Activated B cell treated with CpG ODN at 0.5 μM for 24 hours (primary cell): ENCODE results near the gene RBM4. TPM values are rescaled to one million over a fixed set of nuclear protein-coding genes. Genes with fewer than 3 reads are reported as not detected.

Experiments
- ATAC-seq: fragments of 200-7000 bp; cut with Tn5 transposase; one replicate; pipeline ENCODE4 v1.10.0; 2021; ENCODE audit warnings: low read depth, mild to moderate bottlenecking, moderate library complexity
- CTCF ChIA-PET: fragments of 350-600 bp; sonication (Branson Sonifier 250); formaldehyde crosslinking; loops from one replicate; lab custom pipeline; 2021; ENCODE audit warnings: antibody characterized with exemption; lab: Charles Lee
- POLR2A ChIA-PET: fragments of 350-600 bp; sonication (Branson Sonifier 250); formaldehyde crosslinking; loops from one replicate; lab custom pipeline; 2021; ENCODE audit warnings: antibody characterized with exemption; lab: Charles Lee
- DNase-seq: peaks from one replicate; pipeline ENCODE4 v3.0.0; 2022
- H3K27ac Mint-ChIP-seq: one replicate; pipeline ENCODE4 v1.8.0; 2020; ENCODE audit warnings: mixed read lengths
- H3K27me3 Mint-ChIP-seq: one replicate; pipeline ENCODE4 v1.8.0; 2021; ENCODE audit warnings: mixed read lengths
- H3K36me3 Mint-ChIP-seq: one replicate; pipeline ENCODE4 v1.8.0; 2021; ENCODE audit warnings: low read depth, mixed read lengths
- H3K4me1 Mint-ChIP-seq: one replicate; pipeline ENCODE4 v1.8.0; 2021; ENCODE audit warnings: mixed read lengths
- H3K4me3 Mint-ChIP-seq: one replicate; pipeline ENCODE4 v1.8.0; 2020; ENCODE audit warnings: mild to moderate bottlenecking, mixed read lengths
- H3K9me3 Mint-ChIP-seq: one replicate; pipeline ENCODE4 v1.8.0; 2020; ENCODE audit warnings: mixed read lengths
- intact Hi-C: fragments of 100-400 bp; cut with micrococcal nuclease; formaldehyde crosslinking; loops from one replicate; pipeline ENCODE4 v1.15.1; 2024
- total RNA-seq: library from RNA; stranded (reverse); gene quantifications from 2 replicates; pipeline ENCODE4 v1.2.3, GENCODE V29; 2022
- TF ChIP-seq, protein P1 (sequence below): fragments of 200-600 bp; IDR thresholded peaks from one replicate; pipeline ENCODE4 v1.8.0; 2022; ENCODE audit warnings: antibody characterized with exemption, mild to moderate bottlenecking

Gene RBM4
- total RNA-seq, 1 donor from 2014 or later = 197 TPM

DNA sequence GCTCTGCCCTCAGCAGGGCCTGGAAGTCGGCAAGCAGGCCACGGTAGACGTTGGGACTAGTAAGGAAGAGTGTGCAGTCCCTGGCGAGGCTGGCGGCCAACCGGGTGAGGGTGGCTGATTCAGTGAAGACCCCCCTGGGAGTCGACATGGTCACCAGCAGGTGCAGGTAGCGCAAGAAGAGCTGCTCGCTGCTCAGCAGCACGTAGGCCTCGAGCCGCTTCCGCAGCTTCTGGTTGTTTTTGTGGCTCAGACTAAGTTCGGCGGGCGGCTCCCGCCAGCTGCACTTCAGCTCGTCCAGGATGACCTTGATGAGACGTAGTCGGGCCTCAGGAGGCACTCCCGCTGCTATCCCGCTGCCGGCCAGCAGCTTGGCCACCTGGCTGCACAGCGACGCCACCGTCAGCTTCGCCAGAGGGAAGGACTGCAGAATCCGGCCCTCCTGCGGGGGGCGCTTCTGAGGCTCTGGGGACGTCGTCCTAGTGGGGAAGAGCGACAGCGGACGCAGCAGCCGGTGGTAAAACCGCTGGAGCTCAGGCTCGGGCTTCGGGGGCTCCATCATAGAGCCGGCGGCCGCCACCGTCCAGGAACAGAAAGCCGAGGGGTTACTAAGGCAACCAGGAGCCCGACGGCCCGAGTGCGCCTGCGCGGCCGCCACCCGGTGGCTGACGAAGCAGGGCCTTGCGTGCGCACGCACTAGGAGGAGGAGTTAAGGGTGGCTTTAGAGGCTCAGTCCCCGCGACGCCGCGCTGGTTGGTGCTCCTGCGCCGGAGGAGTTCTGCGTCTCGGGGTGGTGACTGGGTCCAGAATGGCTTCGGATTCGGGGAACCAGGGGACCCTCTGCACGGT, 45.8 kb upstream of the RBM4 start, which contains the start of the genes CCDC87 and CCS:
Gene CCDC87, minus strand, starts transcription at position 607 of the 846 bp plus-strand sequence. Its CDS starts 48 bp downstream, at position 559.
Gene CCS, plus strand, starts transcription at position 729 of the 846 bp plus-strand sequence. Its CDS starts 77 bp downstream, at position 806.
- CTCF ChIA-PET = interaction anchor here (0.7 to 2.3 kb wide), 9 partner anchors 13 to 157 kb away, joined by 3 to 18 read pairs (median 4); partner anchors contain the start of genes RBM14, RBM4 and RBM4B
- Mint-ChIP-seq H3K4me3 (peak within 1 kb of the TSS; percentile 100), H3K27ac (peak within 1 kb of the TSS; percentile 99), H3K4me1 (peaks cover 36% of the 10 kb centered on the region), H3K27me3 (no peaks in the 10 kb centered on the region), H3K9me3 (no peaks in the 10 kb centered on the region), H3K36me3 (peaks cover 4% of the 10 kb centered on the region)
- intact Hi-C loops = loop anchor here (1.0 to 5.0 kb wide), 5 partner anchors 24 to 280 kb away; partner anchors contain the start of genes RBM14 and RBM4
- peak; percentile 97 for ATAC-seq
- TF ChIP-seq, protein P1, sequence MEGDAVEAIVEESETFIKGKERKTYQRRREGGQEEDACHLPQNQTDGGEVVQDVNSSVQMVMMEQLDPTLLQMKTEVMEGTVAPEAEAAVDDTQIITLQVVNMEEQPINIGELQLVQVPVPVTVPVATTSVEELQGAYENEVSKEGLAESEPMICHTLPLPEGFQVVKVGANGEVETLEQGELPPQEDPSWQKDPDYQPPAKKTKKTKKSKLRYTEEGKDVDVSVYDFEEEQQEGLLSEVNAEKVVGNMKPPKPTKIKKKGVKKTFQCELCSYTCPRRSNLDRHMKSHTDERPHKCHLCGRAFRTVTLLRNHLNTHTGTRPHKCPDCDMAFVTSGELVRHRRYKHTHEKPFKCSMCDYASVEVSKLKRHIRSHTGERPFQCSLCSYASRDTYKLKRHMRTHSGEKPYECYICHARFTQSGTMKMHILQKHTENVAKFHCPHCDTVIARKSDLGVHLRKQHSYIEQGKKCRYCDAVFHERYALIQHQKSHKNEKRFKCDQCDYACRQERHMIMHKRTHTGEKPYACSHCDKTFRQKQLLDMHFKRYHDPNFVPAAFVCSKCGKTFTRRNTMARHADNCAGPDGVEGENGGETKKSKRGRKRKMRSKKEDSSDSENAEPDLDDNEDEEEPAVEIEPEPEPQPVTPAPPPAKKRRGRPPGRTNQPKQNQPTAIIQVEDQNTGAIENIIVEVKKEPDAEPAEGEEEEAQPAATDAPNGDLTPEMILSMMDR = no peak
- POLR2A ChIA-PET = interaction anchor here (0.7 to 6.6 kb wide), 9 partner anchors 14 to 85 kb away, joined by 3 to 72 read pairs (median 8); partner anchors contain the start of genes RBM14, RBM4 and RBM4B
- peak; percentile 98 for DNase-seq

GRCh38 chr11:66593303-66593635, 45.2 kb upstream of the RBM4 start:
- CTCF ChIA-PET = interaction anchor here (1.0 to 2.3 kb wide), 6 partner anchors 15 to 85 kb away, joined by 3 to 18 read pairs (median 6); partner anchors contain the start of genes RBM4 and RBM4B
- POLR2A ChIA-PET = interaction anchor here (0.8 to 6.6 kb wide), 9 partner anchors 13 to 85 kb away, joined by 4 to 72 read pairs (median 8); partner anchors contain the start of genes RBM14, RBM4 and RBM4B
- Mint-ChIP-seq H3K36me3 (peaks cover 4% of the 10 kb centered on the region), H3K9me3 (no peaks in the 10 kb centered on the region), H3K27ac (peak overlapping the region; percentile 99), H3K27me3 (no peaks in the 10 kb centered on the region), H3K4me3 (peak overlapping the region; percentile 100), H3K4me1 (peaks cover 36% of the 10 kb centered on the region)
- TF ChIP-seq, protein P1 = no peak
- intact Hi-C loops = loop anchor here (1.0 to 5.0 kb wide), 5 partner anchors 23 to 281 kb away; partner anchors contain the start of genes RBM14 and RBM4
- DNase-seq (no peak), ATAC-seq (peak; percentile 7)

- Mint-ChIP-seq H3K4me1 (peaks cover 36% of the 10 kb centered on the region), H3K36me3 (peaks cover 4% of the 10 kb centered on the region), H3K27me3 (no peaks in the 10 kb centered on the region), H3K27ac (peak overlapping the region; percentile 99), H3K4me3 (peak overlapping the region; percentile 100), H3K9me3 (no peaks in the 10 kb centered on the region)
- DNase-seq = no peak
- no peak for ATAC-seq
- TF ChIP-seq, protein P1 = no peak
- intact Hi-C loops = loop anchor here (1.0 to 5.0 kb wide), 5 partner anchors 23 to 281 kb away; partner anchors contain the start of genes RBM14 and RBM4
- CTCF ChIA-PET = interaction anchor here (1.0 to 2.0 kb wide), 4 partner anchors 12 to 85 kb away, joined by 3 to 7 read pairs (median 4); partner anchors contain the start of gene RBM4B
- POLR2A ChIA-PET = interaction anchor here (0.8 to 6.6 kb wide), 7 partner anchors 13 to 84 kb away, joined by 4 to 72 read pairs (median 7); partner anchors contain the start of genes RBM14, RBM4 and RBM4B
Measured at GRCh38 chr11:66593650-66594049, 44.9 kb upstream of the RBM4 start.

GRCh38 chr11:66595245-66595904, 43.1 kb upstream of the RBM4 start:
- no peak for DNase-seq
- Mint-ChIP-seq H3K4me1 (peaks cover 41% of the 10 kb centered on the region), H3K9me3 (no peaks in the 10 kb centered on the region), H3K27me3 (no peaks in the 10 kb centered on the region), H3K36me3 (peaks cover 5% of the 10 kb centered on the region), H3K27ac (peak overlapping the region; percentile 77), H3K4me3 (peak overlapping the region; percentile 59)
- ATAC-seq = no peak
- ChIA-PET POLR2A (interaction anchor here (0.7 to 6.6 kb wide), 10 partner anchors 11 to 245 kb away, joined by 3 to 72 read pairs (median 6); partner anchors contain the start of genes RBM14, RBM4, RBM4B and ZDHHC24), CTCF (interaction anchor here (2.0 kb wide), 1 partner anchor 14 kb away, joined by 4 read pairs; no protein-coding TSS in a partner anchor)
- TF ChIP-seq, protein P1 = no peak
- intact Hi-C loops = no loop called here
